ENCODE measurements around the gene RAPGEF3.

Gene RAPGEF3

DNA sequence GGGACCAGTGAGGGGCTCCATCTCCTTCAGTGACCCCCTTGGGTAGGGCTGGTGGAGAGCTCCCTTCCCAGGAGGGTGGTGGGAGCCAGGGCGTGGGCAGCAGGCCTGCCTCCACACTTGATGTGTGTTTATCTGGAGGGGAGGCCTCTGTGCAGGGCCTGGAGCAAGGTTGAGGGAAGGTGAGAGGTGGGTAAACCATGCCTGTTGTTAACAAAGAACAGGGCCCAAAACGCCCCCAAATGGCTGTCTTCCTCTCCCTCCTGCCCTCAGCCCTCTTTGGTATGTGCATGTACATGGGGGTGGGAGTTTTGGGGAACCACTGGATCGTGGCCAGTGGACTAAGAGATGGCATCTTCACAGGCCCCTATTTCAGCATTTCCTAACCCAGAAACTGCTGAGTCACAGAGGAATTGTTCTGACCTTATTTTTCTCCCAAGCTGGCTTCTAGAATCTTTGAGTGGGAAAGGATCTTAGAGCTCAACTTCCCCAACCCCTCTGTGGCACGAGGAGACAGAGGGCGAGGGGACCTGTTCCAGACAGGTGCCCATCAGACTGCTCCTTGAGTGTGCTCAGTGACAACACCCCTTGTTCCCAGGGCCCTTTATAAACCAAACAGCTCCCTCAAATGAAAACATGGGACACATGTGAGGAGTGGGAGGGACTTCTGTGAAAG is 17.9 kb upstream of the RAPGEF3 start:
- no peak for DNase-seq

DNA sequence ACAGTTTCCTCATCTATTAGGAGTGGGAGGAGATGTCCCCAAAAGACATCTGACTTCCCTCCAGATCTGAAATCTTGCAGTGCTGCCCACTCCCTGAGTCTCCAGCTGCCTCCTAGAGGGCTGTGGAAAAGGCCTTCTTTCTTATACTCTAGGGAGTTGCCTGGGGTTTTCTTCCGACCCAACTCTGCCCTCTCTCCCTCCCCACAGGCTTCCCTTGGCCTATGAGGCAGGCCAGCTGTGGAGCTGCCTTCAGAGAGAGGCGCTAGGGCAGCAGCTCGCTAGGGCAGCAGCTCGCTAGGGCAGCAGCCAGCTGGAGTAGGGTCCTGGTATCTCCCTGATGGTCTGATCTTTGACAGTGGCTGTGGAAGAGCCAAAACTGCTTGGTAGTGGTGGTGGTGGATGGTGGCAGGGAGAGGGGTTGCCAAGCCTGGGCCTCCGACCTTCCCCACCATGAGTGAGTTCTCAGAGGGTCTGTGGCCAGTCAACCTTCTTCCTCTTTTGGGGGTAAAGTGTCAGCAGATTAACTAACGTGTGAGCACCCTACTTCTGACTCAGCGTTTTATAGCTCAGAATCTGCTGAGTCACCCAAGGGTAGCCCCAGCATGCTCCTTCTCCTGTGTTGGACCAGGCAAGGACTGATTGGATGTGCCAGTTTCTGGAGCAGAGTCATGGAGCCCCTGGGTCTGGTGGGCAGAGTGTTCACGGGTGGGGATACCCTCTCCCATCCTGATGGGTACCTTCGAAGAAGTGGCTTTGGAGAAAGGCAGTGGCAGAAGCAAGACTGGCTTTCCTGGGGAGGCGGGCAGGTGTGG is 16.6 kb upstream of the RAPGEF3 start:
- DNase-seq = no peak

DNA sequence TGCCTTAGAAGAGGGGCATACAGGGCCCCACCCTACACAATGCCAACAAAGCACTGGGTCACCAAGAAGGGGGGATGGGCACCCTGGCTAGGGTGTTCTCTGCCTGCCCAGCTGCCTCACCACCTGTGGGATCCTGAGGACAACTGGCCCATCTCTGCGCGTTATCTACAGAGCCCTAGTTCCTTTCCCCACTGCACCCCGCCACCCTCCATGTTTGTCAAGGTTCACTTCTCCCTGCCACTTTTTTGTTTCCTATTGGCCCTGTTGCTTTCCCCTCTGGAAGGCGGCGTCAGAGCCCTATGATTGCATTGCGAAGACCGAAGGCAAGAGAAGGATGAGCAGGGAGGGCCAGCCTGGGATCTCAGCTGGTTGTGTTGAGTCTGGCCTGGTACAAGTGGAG is 16.0 kb upstream of the RAPGEF3 start:
- no peak for DNase-seq

DNA sequence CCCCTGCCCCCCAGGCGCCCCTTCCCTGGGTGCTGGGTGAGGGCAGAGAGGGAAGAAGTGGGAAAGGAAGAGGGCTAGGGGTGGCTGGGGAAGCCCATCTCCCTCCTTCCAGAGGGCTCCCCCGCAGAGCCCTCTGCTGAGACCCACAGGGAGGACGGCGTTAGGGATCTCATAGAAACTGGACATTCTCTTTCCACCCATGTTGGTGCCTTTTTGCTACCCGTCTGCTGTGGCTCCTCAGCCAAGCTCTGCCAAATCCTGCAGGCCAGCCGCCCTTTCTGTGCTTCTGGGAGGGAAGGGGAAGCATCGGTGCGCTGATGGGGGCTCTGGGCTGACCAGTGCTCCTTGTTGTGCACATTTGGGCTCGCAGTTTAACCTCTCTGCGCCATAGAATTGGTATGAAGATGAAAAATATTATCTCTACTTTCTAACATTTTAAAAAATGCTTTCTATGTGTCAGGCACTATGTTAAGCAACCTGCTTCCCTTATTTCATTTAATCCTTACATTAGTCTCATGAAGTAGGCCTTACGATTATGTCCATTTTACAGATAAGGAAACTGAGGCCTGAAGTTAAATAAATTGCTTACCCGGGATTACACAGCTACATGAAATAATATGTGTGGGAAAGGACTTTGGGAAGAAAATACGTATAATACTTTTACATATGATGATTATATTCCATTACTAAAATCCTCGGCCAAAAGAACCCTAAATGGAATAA is 15.3 kb upstream of the RAPGEF3 start:
- no peak for DNase-seq

DNA sequence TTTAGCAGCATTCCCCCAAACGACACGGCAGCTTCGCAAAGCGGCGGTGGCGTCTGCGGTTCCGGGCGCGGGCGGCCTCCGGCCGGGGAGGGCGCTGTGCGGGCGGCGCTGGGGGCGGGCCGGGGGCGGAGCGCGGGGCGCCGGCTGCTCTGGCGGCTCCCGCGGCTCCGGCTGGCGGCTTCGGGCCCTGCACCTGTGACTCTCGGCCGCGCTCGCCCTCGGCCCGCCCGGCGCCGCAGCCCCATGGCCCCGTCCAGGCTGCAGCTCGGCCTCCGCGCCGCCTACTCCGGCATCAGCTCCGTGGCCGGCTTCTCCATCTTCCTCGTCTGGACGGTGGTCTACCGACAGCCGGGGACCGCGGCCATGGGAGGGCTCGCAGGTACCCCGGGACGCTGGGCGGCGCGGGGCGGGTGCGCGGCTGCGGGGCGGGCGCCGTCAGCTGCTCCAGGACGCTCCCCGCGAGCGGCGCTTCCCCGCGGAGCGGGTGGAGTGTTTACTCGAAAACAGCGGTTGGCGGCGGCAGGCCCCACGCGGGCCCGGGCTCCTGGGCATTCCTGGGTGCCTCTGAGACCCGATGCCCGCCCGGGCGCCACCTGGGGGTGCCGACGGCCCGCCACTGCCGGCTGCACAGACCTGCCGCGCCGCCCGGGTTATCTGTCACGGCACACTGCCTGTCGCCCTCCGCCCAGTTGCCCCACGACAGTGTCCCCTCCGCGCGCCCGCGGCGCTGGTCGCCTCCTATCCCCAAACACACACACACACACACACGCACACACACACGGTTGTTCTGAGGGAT is 14.6 kb upstream of the RAPGEF3 start, which contains the start of gene SLC48A1:
TSS of gene SLC48A1 (plus strand) at position 177 of the 796 bp plus-strand sequence. CDS start at position 244, 67 bp downstream.
- DNase-seq = peak; percentile 74

DNA sequence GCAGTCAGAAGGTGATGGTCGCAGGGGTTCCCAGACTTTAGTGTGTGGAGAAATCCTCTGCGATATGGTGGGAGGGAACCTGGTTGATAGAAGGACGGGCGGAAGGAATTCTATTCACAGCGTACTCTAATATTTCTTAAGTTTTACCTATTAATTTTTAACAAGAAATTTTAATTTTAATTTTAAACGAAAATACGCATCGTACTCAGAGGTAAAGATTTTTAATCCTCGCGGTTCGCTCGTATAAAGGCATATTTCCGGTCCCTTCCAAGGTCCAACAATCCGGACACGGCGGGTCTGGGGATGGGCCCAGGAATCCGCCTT is 14.0 kb upstream of the RAPGEF3 start:
- no peak for DNase-seq

DNA sequence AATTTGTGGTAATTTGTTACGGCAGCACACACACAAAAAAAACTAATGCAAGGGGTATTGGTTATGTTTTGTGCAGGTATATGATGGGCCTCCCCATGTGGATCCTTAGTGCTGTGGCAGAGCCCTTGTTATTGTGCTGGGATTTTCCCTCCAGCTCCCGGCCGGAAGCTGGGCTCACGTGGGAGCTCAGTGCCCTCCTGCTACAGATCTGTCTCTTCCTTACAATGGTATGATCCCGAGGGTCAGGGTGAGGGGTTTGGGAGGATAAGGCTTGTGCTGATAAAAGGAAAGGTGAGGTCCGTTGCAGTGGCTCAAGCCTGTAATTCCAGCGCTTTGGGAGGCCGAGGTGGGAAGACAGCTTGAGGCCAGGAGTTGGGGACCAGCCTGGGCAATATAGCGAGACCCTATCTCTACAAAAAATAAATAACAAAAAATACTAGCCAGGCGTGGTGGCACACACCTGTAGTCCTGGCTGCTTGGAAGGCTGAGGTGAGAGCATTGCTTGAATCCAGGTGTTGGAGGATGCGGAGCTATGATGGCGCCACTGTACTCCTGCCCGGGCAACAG is 13.5 kb upstream of the RAPGEF3 start:
- DNase-seq = no peak

DNA sequence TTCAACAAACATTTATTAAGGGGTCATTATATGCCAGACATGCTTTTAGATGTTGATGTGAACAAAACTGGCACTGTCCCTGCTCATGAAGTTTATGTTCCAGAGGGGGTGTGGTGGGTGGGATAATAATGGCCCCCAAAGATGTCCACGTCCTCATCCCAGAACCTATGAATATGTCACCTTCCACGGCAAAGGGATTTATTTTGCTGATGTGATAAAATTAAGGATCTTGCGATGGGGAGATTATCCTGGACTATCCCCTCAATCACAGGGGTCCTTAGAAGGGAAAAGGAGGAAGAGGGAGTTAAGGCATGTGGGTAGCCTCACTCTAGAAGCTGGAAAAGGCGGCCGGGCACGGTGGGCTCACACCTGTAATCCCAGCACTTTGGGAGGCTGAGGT is 12.6 kb upstream of the RAPGEF3 start:
- no peak for DNase-seq

DNA sequence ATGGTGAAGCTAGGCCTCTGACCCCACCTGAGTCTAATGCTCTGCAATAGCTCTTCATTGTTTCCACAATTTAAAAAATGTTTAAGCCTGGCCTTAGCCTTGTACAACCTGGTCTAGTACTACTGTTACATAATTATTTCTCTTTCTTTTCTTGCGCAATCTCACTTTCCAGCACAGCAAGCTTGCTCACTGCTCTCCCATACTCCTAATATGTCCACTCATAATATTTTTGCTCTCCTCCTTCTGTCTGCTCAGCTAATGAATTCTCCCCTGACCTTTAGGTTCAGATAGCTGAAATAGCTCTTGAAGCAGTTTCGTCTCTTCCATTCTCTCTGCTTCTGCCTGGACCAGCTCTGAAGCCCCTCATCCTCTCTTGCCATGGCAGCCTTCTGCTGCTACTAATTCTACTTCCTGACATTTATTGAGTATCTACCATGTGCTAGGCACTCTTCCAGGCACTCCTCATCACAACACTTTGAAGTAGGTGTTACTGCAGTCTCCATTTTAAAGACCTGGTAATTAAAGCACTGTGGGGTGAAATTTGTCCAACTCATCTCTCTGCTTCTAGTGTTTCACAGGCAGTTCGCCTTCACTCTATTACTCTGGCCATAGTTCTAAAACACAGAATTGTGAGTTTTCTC is 11.5 kb upstream of the RAPGEF3 start:
- no peak for DNase-seq

DNA sequence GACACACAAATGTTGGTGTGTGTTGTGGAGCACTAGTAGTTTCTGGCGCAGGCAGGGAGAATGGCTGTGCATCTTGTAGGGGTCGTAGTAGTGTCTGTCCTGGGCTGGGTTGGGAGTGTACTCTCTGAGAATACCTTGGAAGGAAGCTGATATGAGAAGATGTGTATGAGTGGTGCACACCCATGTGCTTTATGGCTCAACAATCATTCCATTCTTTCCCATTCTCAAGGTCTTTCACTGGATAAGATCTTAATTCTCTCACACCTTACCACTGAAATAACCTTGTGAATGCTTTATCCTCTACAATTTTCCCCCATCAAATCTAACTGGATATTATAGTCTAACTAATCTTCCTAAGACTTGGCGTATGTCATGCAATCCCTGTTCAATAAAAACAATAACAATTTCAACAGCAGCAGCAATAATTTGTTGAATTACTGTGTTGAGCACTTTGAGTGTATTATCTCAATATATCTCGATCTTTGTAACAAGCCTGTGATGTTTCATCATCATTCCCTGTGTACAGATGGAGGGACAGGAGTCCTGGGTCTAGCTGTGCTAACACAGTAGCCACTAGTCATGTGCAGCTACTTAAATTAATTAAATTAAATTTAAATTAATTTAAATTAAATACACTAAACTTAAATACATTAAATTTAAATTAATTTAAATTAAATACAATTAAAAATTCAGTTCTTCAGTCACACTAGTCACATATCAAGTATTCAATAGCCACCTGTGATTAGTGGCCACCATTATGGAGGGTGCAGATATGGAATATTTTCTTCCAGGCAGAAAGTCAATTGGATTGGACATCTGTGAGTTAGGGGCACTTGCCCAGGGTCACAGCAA is 10.8 kb upstream of the RAPGEF3 start:
- DNase-seq = no peak

DNA sequence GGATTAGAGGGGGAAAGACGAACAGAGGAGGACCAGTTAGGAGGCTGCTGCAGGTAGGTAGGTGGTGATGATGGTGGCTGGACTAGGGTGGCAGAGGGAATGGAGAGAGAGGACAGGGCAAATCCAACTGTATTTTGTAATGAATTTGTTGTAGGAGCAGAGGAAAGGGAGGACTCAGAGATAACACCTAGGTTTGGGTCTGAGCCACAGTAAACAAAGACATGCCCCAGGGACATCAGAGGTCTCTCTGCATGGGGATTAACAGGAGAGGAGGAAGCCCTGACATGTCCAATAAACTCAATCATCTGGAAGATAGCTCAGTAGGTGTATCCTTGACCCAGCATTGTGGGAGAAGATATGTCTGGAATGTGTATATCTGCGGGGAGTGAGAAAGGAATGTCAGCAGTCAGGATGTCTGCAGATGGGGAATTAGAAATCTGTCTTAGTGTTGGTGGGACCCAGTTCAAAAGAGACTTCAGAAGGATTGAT is 9.7 kb upstream of the RAPGEF3 start:
- DNase-seq = no peak

DNA sequence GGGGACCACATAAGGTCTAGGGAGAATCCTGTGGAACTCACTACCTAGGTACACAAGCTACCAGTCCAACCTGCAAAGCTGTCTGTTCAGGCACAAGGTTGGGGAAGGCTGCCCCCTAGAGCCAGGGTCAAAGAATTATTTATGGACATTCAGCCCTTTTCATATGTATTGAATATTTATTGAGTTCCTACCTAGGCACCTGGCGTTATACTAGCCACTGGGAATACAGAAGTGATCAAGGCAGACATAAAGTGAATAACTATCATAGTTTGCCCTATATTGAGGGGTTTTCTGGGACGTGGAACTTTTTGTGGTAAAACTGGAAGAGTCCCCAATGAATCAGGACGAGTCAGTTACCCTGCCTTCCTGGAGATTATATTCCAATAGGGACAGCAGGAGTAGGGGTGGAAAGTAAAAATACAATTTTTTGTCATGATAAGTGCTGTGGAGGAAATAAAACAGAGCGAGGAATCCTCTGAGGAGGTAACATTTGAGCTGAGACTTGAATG is 8.6 kb upstream of the RAPGEF3 start:
- DNase-seq = peak; percentile 71

DNA sequence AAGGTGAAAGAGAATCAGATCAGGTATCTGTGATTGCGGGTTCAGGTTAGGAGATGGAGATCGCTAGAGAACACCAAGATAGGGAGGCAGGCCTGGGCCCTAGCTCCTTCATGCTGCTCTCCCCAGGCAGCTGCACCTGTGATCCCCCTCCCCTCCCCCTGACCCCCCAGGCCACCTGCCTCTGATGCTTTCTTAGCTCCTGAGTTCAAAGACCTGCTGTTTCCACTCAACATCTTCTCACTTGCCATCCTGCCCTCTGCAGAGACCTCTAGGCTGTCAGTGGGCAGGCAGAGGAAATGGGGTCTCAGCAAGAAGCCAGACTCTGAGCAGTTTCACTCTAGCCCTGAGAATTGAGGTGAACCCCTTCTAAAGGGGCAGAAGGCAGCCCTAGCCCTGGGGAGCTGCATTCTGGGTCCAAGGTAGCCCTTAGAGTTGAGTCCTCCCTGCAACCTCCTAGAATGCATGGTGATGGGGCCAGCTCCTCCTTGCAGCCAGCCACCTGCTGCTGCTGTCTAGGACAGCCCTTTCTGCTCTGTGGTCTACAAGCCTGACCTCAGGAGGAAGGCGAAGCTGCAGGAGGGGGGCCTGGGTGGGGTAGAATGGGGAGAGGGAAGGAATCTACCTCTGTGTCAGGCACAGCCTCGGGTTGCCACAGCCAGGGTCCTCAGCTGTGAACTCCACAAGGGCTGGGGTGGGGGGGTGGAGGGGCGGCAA is 8.0 kb upstream of the RAPGEF3 start:
- no peak for DNase-seq

DNA sequence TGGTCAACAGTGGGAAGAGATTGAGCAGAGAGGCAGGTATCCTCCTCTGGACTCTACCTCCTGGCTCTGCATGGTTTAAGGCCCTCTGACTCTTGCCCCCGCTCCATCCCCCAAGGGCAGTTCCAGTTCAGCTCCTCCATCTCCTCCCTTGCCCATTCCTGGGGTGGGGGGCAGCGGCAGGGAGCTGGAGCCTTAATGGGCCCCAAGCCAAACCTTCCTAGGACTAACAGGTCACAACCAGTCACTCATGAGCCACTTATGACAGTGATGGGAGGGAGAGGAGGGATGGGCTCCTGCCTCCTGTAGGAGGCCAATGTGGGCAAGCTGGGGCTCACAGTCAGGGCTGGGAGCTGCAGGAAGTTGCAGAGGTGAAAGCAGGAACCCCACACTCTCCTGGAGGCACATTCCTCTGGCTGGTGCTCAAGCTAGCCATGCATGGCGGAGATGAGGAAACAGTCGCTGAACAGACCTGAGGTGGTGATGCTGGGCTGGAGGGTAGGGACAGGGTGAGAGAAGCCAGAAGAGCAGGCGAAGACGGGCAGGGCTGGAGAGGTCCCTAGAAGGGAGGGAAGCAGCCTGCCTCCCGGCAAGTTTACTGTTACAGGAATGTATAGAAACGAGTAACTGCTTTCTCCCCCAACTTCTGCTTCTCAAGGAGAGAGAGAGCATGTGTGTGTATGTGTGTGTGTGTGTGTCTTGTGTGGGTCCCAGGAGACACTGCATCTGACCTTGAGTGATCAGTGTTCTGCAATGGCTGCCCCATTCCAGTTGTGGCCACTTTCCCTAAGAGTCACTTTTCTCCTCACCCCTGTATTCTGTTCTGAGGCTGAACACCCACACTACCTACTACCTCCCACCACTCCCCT is 5.0 kb upstream of the RAPGEF3 start:
- no peak for DNase-seq

DNA sequence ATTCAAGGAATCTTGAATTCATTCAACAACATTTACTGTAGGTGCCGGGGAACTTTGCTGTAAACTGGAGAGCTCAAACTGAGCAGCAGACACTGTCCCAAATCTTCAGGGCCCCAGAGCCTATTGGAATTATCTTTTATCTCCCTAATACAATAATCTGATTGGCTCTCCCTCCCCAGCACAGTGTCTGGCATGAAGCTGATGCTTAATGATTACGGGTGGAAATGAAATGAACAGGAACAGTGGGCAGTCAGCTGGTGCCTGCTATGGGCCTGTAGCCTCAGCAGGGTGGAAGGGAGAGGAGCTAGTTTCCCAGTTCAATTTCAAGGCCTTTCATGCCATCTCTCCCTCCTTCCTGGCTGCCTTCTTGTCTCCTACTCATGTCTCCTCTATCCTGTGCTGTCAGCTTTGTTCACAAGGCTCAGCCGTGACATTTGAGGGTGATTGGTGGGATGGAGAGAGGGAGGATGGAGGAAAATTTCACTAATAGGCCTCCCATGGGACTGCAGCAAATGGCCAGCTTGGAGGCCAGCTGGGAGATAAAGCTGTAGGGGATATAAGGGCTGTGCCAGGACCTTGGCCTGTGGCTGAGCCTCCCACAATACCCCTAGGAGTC is 4.3 kb upstream of the RAPGEF3 start:
- no peak for DNase-seq

DNA sequence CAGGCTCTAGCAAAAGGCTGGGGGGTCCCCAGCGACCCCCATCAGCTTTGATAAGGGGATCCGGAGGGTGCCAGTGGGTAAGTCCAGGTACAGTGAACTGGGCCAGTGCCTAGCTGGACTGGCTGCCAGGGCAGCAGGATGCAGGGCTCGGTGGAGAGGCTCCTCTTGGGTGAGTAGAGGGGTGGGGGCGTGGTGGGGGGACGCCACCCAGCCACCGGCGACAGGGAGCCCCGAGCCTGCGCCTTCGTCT is 171 bp downstream of the RAPGEF3 start:
- no peak for DNase-seq

DNA sequence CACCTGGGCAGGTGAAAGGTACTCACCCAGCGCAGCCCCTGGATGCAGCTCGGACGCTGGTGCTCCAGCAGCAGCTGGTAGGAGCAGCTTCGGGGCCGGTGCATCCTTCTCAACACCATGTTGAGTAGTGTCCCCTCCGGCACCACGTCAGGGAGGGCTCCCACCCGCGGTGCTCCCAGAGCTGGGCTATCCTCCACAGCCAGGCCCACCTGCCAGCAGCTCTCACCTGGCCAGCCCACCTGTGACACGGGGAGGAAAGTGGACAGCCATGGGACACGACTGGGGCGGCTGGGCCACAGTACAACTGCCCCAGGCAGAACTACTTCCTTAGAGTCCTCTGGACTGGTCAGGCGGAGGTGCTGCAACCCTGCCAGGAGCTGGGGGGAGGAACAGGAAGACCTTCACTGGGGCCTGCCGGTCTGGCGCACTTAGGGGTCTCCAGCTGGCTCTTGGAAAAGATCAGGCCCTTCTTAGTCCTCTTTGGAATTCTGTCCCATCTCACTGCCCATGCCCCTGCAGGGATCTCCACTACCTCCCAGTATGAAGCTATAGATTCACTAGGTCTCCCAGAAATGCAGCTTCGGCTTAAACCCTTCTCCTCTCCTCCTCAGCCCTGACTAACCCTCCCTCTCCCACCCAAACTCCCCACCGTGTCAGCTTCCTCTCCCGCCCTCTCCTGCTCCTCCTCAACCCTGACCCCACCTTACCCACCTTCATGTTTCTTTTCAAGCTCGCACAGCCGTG is 668 bp downstream of the RAPGEF3 start:
- no peak for DNase-seq

DNA sequence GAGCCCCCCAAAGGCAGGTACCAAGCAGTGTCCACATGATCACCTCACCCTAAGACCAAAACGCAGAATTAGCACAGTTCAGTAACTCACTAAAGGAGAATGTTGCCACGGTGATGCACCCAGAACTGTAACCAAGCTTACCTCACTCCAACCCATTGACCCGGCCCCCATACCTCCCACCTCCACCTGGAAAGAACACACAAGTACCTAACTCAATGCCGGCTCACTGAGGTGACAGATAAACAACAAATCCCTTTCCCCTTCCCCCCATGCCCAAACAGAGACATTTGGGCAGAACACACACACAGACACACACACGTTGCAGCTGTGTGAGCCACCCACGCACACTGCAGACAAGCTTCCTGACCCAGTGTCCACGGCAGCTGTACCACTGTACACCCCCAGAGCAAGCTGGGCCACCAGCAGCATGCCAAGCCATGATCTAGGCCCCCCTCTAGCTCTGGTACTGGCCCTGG is 1.3 kb downstream of the RAPGEF3 start:
- DNase-seq = no peak

All from activated CD4-positive, alpha-beta T cell treated with anti-CD3 and anti-CD28 coated beads, Interleukin-2, amount 50 U/mL, for 1 hour (primary cell).